Measurements from ENCODE around the gene PPM1A. TPM values are rescaled to one million over a fixed set of nuclear protein-coding genes. Genes with fewer than 3 reads are reported as not detected.

The PPM1A gene
- total and polyA plus RNA-seq, 4 donors: 21.4 to 61.5 (median 33.6) TPM

- Histone ChIP-seq H3K9me3 (ENCODE audit: control insufficient read depth in 4 of 4, insufficient read depth in 3 of 4, low read length in 3 of 4) (no peaks in the 10 kb centered on the region), H3K9ac (ENCODE audit: insufficient read depth in 1 of 2, low read length in 2 of 2) (no peak overlapping the region), H3K27me3 (ENCODE audit: control insufficient read depth in 3 of 3, insufficient read depth in 3 of 3, low read length in 2 of 3) (no peaks in the 10 kb centered on the region), H3K4me3 (no peak overlapping the region), H3K4me1 (ENCODE audit: control insufficient read depth in 5 of 5, insufficient read depth in 5 of 5, low read length in 5 of 5) (peaks cover 0 to 34% (median 4%) of the 10 kb centered on the region in 5 donors), H3K36me3 (ENCODE audit: control insufficient read depth in 4 of 4, insufficient read depth in 4 of 4, low read length in 4 of 4) (no peaks in the 10 kb centered on the region), H3K27ac (ENCODE audit: low read depth in 1 of 2, low read length in 1 of 2) (no peak overlapping the region)
- ATAC-seq (ENCODE audit: insufficient read depth, low FRiP score) (no peak), DNase-seq (no peak)
- no peak for TF ChIP-seq CTCF (IDR thresholded peaks at IDR 0.05; ENCODE audit: control extremely low read depth, extremely low read depth)
- WGBS, 2 donors: 92 to 96% methylated on average over 2 of the region's 2 CpGs
Observed at GRCh38 chr14:60273956-60274355, 24.9 kb downstream of the PPM1A start.

GRCh38 chr14:60274448-60274847 is 25.4 kb downstream of the PPM1A start:
- no peaks in the 10 kb centered on the region for H3K27me3 ChIP-seq (ENCODE audit: control insufficient read depth in 3 of 3, insufficient read depth in 3 of 3, low read length in 2 of 3)
- H3K36me3 ChIP-seq (ENCODE audit: control insufficient read depth in 4 of 4, insufficient read depth in 4 of 4, low read length in 4 of 4): no peaks in the 10 kb centered on the region
- TF ChIP-seq CTCF (IDR thresholded peaks at IDR 0.05; ENCODE audit: control extremely low read depth, extremely low read depth): no peak
- H3K27ac ChIP-seq (ENCODE audit: low read depth in 1 of 2, low read length in 1 of 2): no peak overlapping the region
- DNase-seq (no peak), ATAC-seq (ENCODE audit: insufficient read depth, low FRiP score) (no peak)
- no peak overlapping the region for H3K9ac ChIP-seq (ENCODE audit: insufficient read depth in 1 of 2, low read length in 2 of 2)
- no peak overlapping the region for H3K4me3 ChIP-seq
- peaks cover 0 to 37% (median 4%) of the 10 kb centered on the region in 5 donors for H3K4me1 ChIP-seq (ENCODE audit: control insufficient read depth in 5 of 5, insufficient read depth in 5 of 5, low read length in 5 of 5)
- H3K9me3 ChIP-seq (ENCODE audit: control insufficient read depth in 4 of 4, insufficient read depth in 3 of 4, low read length in 3 of 4): no peaks in the 10 kb centered on the region

- H3K4me3 ChIP-seq: no peak overlapping the region
- H3K4me1 ChIP-seq (ENCODE audit: control insufficient read depth in 5 of 5, insufficient read depth in 5 of 5, low read length in 5 of 5): peaks cover 0 to 40% (median 4%) of the 10 kb centered on the region in 5 donors
- no peaks in the 10 kb centered on the region for H3K9me3 ChIP-seq (ENCODE audit: control insufficient read depth in 4 of 4, insufficient read depth in 3 of 4, low read length in 3 of 4)
- H3K27me3 ChIP-seq (ENCODE audit: control insufficient read depth in 3 of 3, insufficient read depth in 3 of 3, low read length in 2 of 3): no peaks in the 10 kb centered on the region
- WGBS, 2 donors: 53 to 64% methylated on average over 4 of the region's 4 CpGs
- H3K36me3 ChIP-seq (ENCODE audit: control insufficient read depth in 4 of 4, insufficient read depth in 4 of 4, low read length in 4 of 4): no peaks in the 10 kb centered on the region
- no peak for DNase-seq
- no peak overlapping the region for H3K27ac ChIP-seq (ENCODE audit: low read depth in 1 of 2, low read length in 1 of 2)
- no peak for TF ChIP-seq CTCF (IDR thresholded peaks at IDR 0.05; ENCODE audit: control extremely low read depth, extremely low read depth)
- no peak for ATAC-seq (ENCODE audit: insufficient read depth, low FRiP score)
- no peak overlapping the region for H3K9ac ChIP-seq (ENCODE audit: insufficient read depth in 1 of 2, low read length in 2 of 2)
Observed at GRCh38 chr14:60275932-60276331, 26.9 kb downstream of the PPM1A start.

GRCh38 chr14:60276347-60276746 is 27.3 kb downstream of the PPM1A start:
- no peaks in the 10 kb centered on the region for H3K36me3 ChIP-seq (ENCODE audit: control insufficient read depth in 4 of 4, insufficient read depth in 4 of 4, low read length in 4 of 4)
- peaks cover 0 to 38% (median 4%) of the 10 kb centered on the region in 5 donors for H3K4me1 ChIP-seq (ENCODE audit: control insufficient read depth in 5 of 5, insufficient read depth in 5 of 5, low read length in 5 of 5)
- H3K27me3 ChIP-seq (ENCODE audit: control insufficient read depth in 3 of 3, insufficient read depth in 3 of 3, low read length in 2 of 3): no peaks in the 10 kb centered on the region
- H3K9ac ChIP-seq (ENCODE audit: insufficient read depth in 1 of 2, low read length in 2 of 2): no peak overlapping the region
- H3K9me3 ChIP-seq (ENCODE audit: control insufficient read depth in 4 of 4, insufficient read depth in 3 of 4, low read length in 3 of 4): no peaks in the 10 kb centered on the region
- 73 to 82% methylated on average over 2 of the region's 2 CpGs for WGBS, 2 donors
- H3K4me3 ChIP-seq: no peak overlapping the region
- ATAC-seq (ENCODE audit: insufficient read depth, low FRiP score) (no peak), DNase-seq (no peak)
- no peak overlapping the region for H3K27ac ChIP-seq (ENCODE audit: low read depth in 1 of 2, low read length in 1 of 2)
- no peak for TF ChIP-seq CTCF (IDR thresholded peaks at IDR 0.05; ENCODE audit: control extremely low read depth, extremely low read depth)
